Neuronal stem cell (in vitro differentiated cells): ENCODE results near the gene CGB8.
"Not testable (repeated sequence)": the region's sequence is repeated elsewhere in the genome, so short reads cannot be mapped to it uniquely, and the experiment has no call there.

Experiments used
- DNase-seq: peaks from one replicate; pipeline ENCODE4 v3.0.0-alpha.2; 2013; ENCODE audit warnings: low spot score
- H2AFZ ChIP-seq: one replicate; pipeline ENCODE4 v1.6.1; 2013; ENCODE audit warnings: mild to moderate bottlenecking, low read length, inconsistent platforms
- H2AK5ac ChIP-seq: 2 replicates; pipeline ENCODE4 v1.6.1; 2013; ENCODE audit warnings: low read depth, mild to moderate bottlenecking, inconsistent platforms, low read length, moderate library complexity, mixed read lengths
- H2BK120ac ChIP-seq: 2 replicates; pipeline ENCODE4 v1.6.1; 2013; ENCODE audit warnings: low read depth, mild to moderate bottlenecking, inconsistent platforms, low read length, moderate library complexity, mixed read lengths
- H2BK12ac ChIP-seq: one replicate; pipeline ENCODE4 v1.6.1; 2013; ENCODE audit warnings: low read length, inconsistent platforms
- H2BK15ac ChIP-seq: 2 replicates; pipeline ENCODE4 v1.6.1; 2013; ENCODE audit warnings: mild to moderate bottlenecking, low read length, inconsistent platforms, mixed read lengths
- H2BK5ac ChIP-seq: one replicate; pipeline ENCODE4 v1.6.1; 2013; ENCODE audit warnings: inconsistent platforms, mild to moderate bottlenecking, low read length, moderate library complexity
- H3K14ac ChIP-seq: one replicate; pipeline ENCODE4 v1.6.1; 2013; ENCODE audit warnings: low read length, inconsistent platforms
- H3K18ac ChIP-seq: 2 replicates; pipeline ENCODE4 v1.6.1; 2013; ENCODE audit warnings: low read length, inconsistent platforms
- H3K23ac ChIP-seq: 2 replicates; pipeline ENCODE4 v1.6.1; 2013; ENCODE audit warnings: low read depth, mild to moderate bottlenecking, mixed read lengths, low read length, inconsistent platforms; ENCODE audit not compliant: poor library complexity
- H3K27ac ChIP-seq: replicated peaks from 3 replicates; pipeline ENCODE4 v1.5.1; 2013; ENCODE audit warnings: low read length, inconsistent platforms
- H3K27me3 ChIP-seq, 3 experiments: 2 replicates each; pipeline ENCODE4 v1.6.1; 2013; ENCODE audit warnings: low read length in 3 of 3, mild to moderate bottlenecking in 2 of 3, inconsistent platforms in 1 of 3, low read depth in 1 of 3, mixed read lengths in 1 of 3, moderate library complexity in 1 of 3; ENCODE audit not compliant: control insufficient read depth in 3 of 3, insufficient read depth in 3 of 3
- H3K36me3 ChIP-seq, 2 donors: replicated peaks in 1 of 2; 2 replicates each; pipeline ENCODE4 v1.6.1; 2013; ENCODE audit warnings: low read length in 2 of 2; ENCODE audit not compliant: control insufficient read depth in 2 of 2, insufficient read depth in 2 of 2
- H3K4ac ChIP-seq: 2 replicates; pipeline ENCODE4 v1.6.1; 2013; ENCODE audit warnings: inconsistent platforms, mild to moderate bottlenecking, low read length, moderate library complexity
- H3K4me1 ChIP-seq, 2 donors: 1 replicate in 1 of 2; 2 replicates in 1 of 2; pipeline ENCODE4 v1.6.1; 2013; ENCODE audit warnings: low read length in 2 of 2, low read depth in 1 of 2; ENCODE audit not compliant: control insufficient read depth in 2 of 2, insufficient read depth in 1 of 2
- H3K4me2 ChIP-seq: one replicate; pipeline ENCODE4 v1.6.1; 2013; ENCODE audit warnings: mild to moderate bottlenecking, low read length, inconsistent platforms; ENCODE audit not compliant: insufficient read depth, poor library complexity, severe bottlenecking
- H3K4me3 ChIP-seq, 2 donors: 2 replicates each; pipeline ENCODE4 v1.5.1; 2013; ENCODE audit warnings: low read length in 2 of 2, mild to moderate bottlenecking in 2 of 2, inconsistent platforms in 1 of 2, moderate library complexity in 1 of 2
- H3K79me1 ChIP-seq: one replicate; pipeline ENCODE4 v1.6.1; 2013; ENCODE audit warnings: low read depth, mild to moderate bottlenecking, inconsistent platforms, low read length, moderate library complexity
- H3K9ac ChIP-seq: one replicate; pipeline ENCODE4 v1.6.1; 2013; ENCODE audit warnings: mild to moderate bottlenecking, low read depth, low read length, inconsistent platforms; ENCODE audit not compliant: poor library complexity
- H3K9me3 ChIP-seq, 2 donors: replicated peaks in 1 of 2; 2 replicates each; pipeline versions ENCODE3 to v1.6.1; 2013; ENCODE audit warnings: low read length in 2 of 2, mild to moderate bottlenecking in 2 of 2, inconsistent platforms in 1 of 2, low read depth in 1 of 2, mixed read lengths in 1 of 2, moderate library complexity in 1 of 2; ENCODE audit not compliant: control insufficient read depth in 2 of 2, insufficient read depth in 1 of 2
- H4K8ac ChIP-seq: one replicate; pipeline ENCODE4 v1.6.1; 2013; ENCODE audit warnings: low read depth, mild to moderate bottlenecking, inconsistent platforms, low read length, moderate library complexity
- H4K91ac ChIP-seq: one replicate; pipeline ENCODE4 v1.6.1; 2013; ENCODE audit warnings: low read length, low read depth, mild to moderate bottlenecking, inconsistent platforms; ENCODE audit not compliant: poor library complexity
- WGBS, 2 donors: extraction: QIAGEN DNeasy Blood & Tissue Kit; methylation state at CpG; one replicate each; pipeline ENCODE4 v1.1.7; 2013; ENCODE audit warnings: missing lambda C conversion rate in 2 of 2, mixed read lengths in 1 of 2; ENCODE audit not compliant: insufficient read length in 2 of 2, insufficient replicate concordance in 1 of 2; ENCODE audit errors: extremely low coverage in 2 of 2; 5-methylcytosine and 5-hydroxymethylcytosine counted together

Gene CGB8

GRCh38 chr19:49029749-49030148 lies 19.2 kb downstream of the CGB8 start:
- H2BK5ac ChIP-seq, H3K36me3 ChIP-seq, H2AFZ ChIP-seq, H3K23ac ChIP-seq, H2AK5ac ChIP-seq, DNase-seq, H3K18ac ChIP-seq, H3K79me1 ChIP-seq, H3K4me2 ChIP-seq, H2BK120ac ChIP-seq, H3K27ac ChIP-seq, H3K4me1 ChIP-seq, H2BK12ac ChIP-seq, H4K8ac ChIP-seq, H4K91ac ChIP-seq, H3K27me3 ChIP-seq, H3K14ac ChIP-seq, H3K9me3 ChIP-seq, H3K9ac ChIP-seq, H2BK15ac ChIP-seq, H3K4me3 ChIP-seq, H3K4ac ChIP-seq: not testable (repeated sequence)
- no CpG with 5 or more reads among the region's 14 CpGs for WGBS, 2 donors

GRCh38 chr19:49028686-49029085 lies 20.2 kb downstream of the CGB8 start:
- H3K4me2 ChIP-seq, H3K4me1 ChIP-seq, H2BK5ac ChIP-seq, H3K9me3 ChIP-seq, H3K27me3 ChIP-seq, H3K27ac ChIP-seq, H2BK120ac ChIP-seq, H3K14ac ChIP-seq, H3K79me1 ChIP-seq, H3K36me3 ChIP-seq, H3K18ac ChIP-seq, H3K4ac ChIP-seq, H2AK5ac ChIP-seq, H3K4me3 ChIP-seq, DNase-seq, H2AFZ ChIP-seq, H3K9ac ChIP-seq, H2BK12ac ChIP-seq, H2BK15ac ChIP-seq, H4K91ac ChIP-seq, H4K8ac ChIP-seq, H3K23ac ChIP-seq: not testable (repeated sequence)
- WGBS, 2 donors, result no CpG with 5 or more reads among the region's 9 CpGs

GRCh38 chr19:49025599-49025998 lies 23.3 kb downstream of the CGB8 start:
- no CpG with 5 or more reads among the region's 23 CpGs for WGBS, 2 donors
- H3K14ac ChIP-seq, H2AFZ ChIP-seq, H3K9me3 ChIP-seq, H4K8ac ChIP-seq, H3K9ac ChIP-seq, H2BK15ac ChIP-seq, H3K18ac ChIP-seq, H3K79me1 ChIP-seq, H2AK5ac ChIP-seq, H4K91ac ChIP-seq, H3K23ac ChIP-seq, DNase-seq, H2BK120ac ChIP-seq, H3K4me3 ChIP-seq, H2BK12ac ChIP-seq, H3K4ac ChIP-seq, H3K27me3 ChIP-seq, H2BK5ac ChIP-seq, H3K4me1 ChIP-seq, H3K36me3 ChIP-seq, H3K27ac ChIP-seq, H3K4me2 ChIP-seq: not testable (repeated sequence)

DNA sequence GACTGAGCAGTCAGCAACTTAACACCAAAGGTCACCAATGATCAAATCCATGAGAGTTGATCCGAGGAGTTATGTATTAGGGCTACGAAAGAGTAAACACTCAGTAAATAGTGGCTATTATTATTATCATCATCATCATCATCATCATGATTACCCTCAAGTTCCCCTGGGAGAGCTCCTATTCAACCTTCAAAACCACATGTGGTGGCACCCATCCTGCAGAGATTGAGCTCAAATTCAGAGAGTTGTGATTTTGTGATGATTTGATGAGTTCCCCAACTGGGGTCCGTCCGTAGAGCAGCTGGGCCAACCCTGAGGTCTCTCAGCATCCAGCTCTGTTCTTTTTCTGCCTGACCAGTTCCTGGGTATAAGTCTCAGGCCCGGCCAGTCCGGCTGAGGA lies 23.8 kb downstream of the CGB8 start:
- H3K4me3 ChIP-seq, H3K4me1 ChIP-seq, H2BK12ac ChIP-seq, DNase-seq, H2BK15ac ChIP-seq, H2AFZ ChIP-seq, H4K91ac ChIP-seq, H3K27me3 ChIP-seq, H3K27ac ChIP-seq, H3K4ac ChIP-seq, H3K14ac ChIP-seq, H3K36me3 ChIP-seq, H2BK120ac ChIP-seq, H3K9ac ChIP-seq, H3K9me3 ChIP-seq, H3K18ac ChIP-seq, H3K79me1 ChIP-seq, H4K8ac ChIP-seq, H3K23ac ChIP-seq, H2BK5ac ChIP-seq, H3K4me2 ChIP-seq, H2AK5ac ChIP-seq: not testable (repeated sequence)
- WGBS, 2 donors, result no CpG with 5 or more reads among the region's 6 CpGs
